HG03575 (cell line): ENCODE results near the gene DMAC1.

Experiments used
- ATAC-seq: cut with Tn5 transposase; IDR thresholded peaks from one replicate; pipeline ENCODE4 v1.9.1; 2021; ENCODE audit not compliant: unreplicated experiment, insufficient number of reproducible peaks, low FRiP score; ENCODE audit errors: extremely low read depth

The DMAC1 gene

GRCh38 chr9:7788772-7789171 lies 10.8 kb downstream of the DMAC1 start:
- ATAC-seq = no peak

- ATAC-seq = no peak
Measured at GRCh38 chr9:7785813-7786212, 13.8 kb downstream of the DMAC1 start.

GRCh38 chr9:7784472-7784871 lies 15.1 kb downstream of the DMAC1 start:
- no peak for ATAC-seq

GRCh38 chr9:7783635-7784063 lies 15.9 kb downstream of the DMAC1 start:
- ATAC-seq = no peak

GRCh38 chr9:7782400-7783120 lies 17.0 kb downstream of the DMAC1 start:
- ATAC-seq = no peak

GRCh38 chr9:7780261-7780988 lies 19.2 kb downstream of the DMAC1 start:
- no peak for ATAC-seq

GRCh38 chr9:7778851-7779600 lies 20.6 kb downstream of the DMAC1 start:
- ATAC-seq = no peak

GRCh38 chr9:7777771-7778170 lies 21.8 kb downstream of the DMAC1 start:
- ATAC-seq = no peak

GRCh38 chr9:7770111-7770510 lies 29.5 kb downstream of the DMAC1 start:
- ATAC-seq = no peak

- no peak for ATAC-seq
Measured at GRCh38 chr9:7762600-7762999, 37.0 kb downstream of the DMAC1 start.

GRCh38 chr9:7760014-7760415 lies 39.6 kb downstream of the DMAC1 start:
- no peak for ATAC-seq

GRCh38 chr9:7756088-7756487 lies 43.5 kb downstream of the DMAC1 start:
- ATAC-seq = peak; percentile 99

GRCh38 chr9:7752481-7752880 lies 47.1 kb downstream of the DMAC1 start:
- no peak for ATAC-seq
